HCT116 (cell line): Measurements from ENCODE around the gene CHCT1. TPM values are rescaled to one million over a fixed set of nuclear protein-coding genes. Genes with fewer than 3 reads are reported as not detected.

ENCODE experiments used
- ATAC-seq: fragments of 200-7000 bp; cut with Tn5 transposase; 2 replicates; pipeline ENCODE4 v1.9.1; 2020; ENCODE audit warnings: mild to moderate bottlenecking, moderate library complexity
- BruUV-seq: library from RNA; stranded (reverse); fragments of 400-500 nt; replicated peaks from 2 replicates; lab custom pipeline; 2021; lab: Mats Ljungman, UMichigan
- CTCF ChIA-PET: fragments of 300-600 bp; sonication (Branson Sonifier 250); formaldehyde crosslinking; loops from one replicate; lab custom pipeline; 2021; ENCODE audit warnings: antibody characterized with exemption; lab: Charles Lee
- POLR2A ChIA-PET: fragments of 300-600, 350-600 bp; sonication (Branson Sonifier 250); formaldehyde crosslinking; loops from one replicate; lab custom pipeline; 2021; ENCODE audit warnings: antibody characterized with exemption; lab: Charles Lee
- RAD21 ChIA-PET, 2 experiments: fragments of 300-600 bp; sonication (Branson Sonifier 250); formaldehyde crosslinking; loops; one replicate each; lab custom pipeline; 2023; ENCODE audit warnings: low total read pairs in 2 of 2; ENCODE audit not compliant: uncharacterized antibody in 2 of 2, unreplicated experiment in 2 of 2, low non-redundant PET in 1 of 2; lab: Charles Lee
- DNase-seq: peaks from one replicate; pipeline ENCODE4 v3.0.0-alpha.2; 2010; ENCODE audit warnings: low read depth, low spot score
- H2AFZ ChIP-seq: fragments of 200-600 bp; shearing (Covaris generic), sonication (generic); 2 replicates; pipeline ENCODE4 v1.6.1; 2017; ENCODE audit warnings: low read depth, mixed run types, mixed read lengths, antibody characterized with exemption, low read length; ENCODE audit not compliant: poor library complexity, severe bottlenecking
- H3K27ac ChIP-seq: 2 replicates; pipeline ENCODE4 v1.5.1; 2012; ENCODE audit warnings: low read depth, low read length
- H3K27me3 ChIP-seq: fragments of 200-600 bp; sonication (generic); 2 replicates; pipeline ENCODE4 v1.6.1; 2016; ENCODE audit warnings: mixed run types, low read length, mixed read lengths; ENCODE audit not compliant: insufficient read depth
- H3K36me3 ChIP-seq, 2 experiments: fragments of 200-500 bp in 1 of 2; fragments of 200-600 bp in 1 of 2; sonication (Bioruptor generic) in 1 of 2; sonication (generic) in 1 of 2; 2 replicates each; pipeline versions ENCODE4 v1.5.1 to v1.6.1; 2014 to 2016; ENCODE audit warnings: low read length in 2 of 2, inconsistent platforms in 1 of 2, mixed read lengths in 1 of 2, mixed run types in 1 of 2; ENCODE audit not compliant: insufficient read depth in 2 of 2, control insufficient read depth in 1 of 2
- H3K4me1 ChIP-seq, 2 experiments: fragments of 200-600 bp in 1 of 2; sonication (generic) in 1 of 2; 2 replicates each; pipeline versions ENCODE4 v1.5.1 to v1.6.1; 2012 to 2017; ENCODE audit warnings: low read length in 2 of 2, inconsistent platforms in 1 of 2, mild to moderate bottlenecking in 1 of 2, mixed read lengths in 1 of 2, mixed run types in 1 of 2, moderate library complexity in 1 of 2; ENCODE audit not compliant: insufficient read depth in 2 of 2, control insufficient read depth in 1 of 2
- H3K4me2 ChIP-seq: fragments of 200-600 bp; sonication (generic); 2 replicates; pipeline ENCODE4 v1.6.1; 2017; ENCODE audit warnings: mixed run types, low read length, mixed read lengths
- H3K4me3 ChIP-seq, 2 experiments: fragments of 200-600 bp in 1 of 2; sonication (generic) in 1 of 2; replicated peaks in 1 of 2; 2 replicates each; pipeline ENCODE4 v1.5.1; 2011 to 2016; ENCODE audit warnings: low read length in 2 of 2, control low read depth in 1 of 2, low read depth in 1 of 2, mild to moderate bottlenecking in 1 of 2, mixed read lengths in 1 of 2, mixed run types in 1 of 2
- H3K79me2 ChIP-seq: fragments of 200-600 bp; sonication (generic); 2 replicates; pipeline ENCODE4 v1.6.1; 2017; ENCODE audit warnings: mild to moderate bottlenecking, mixed run types, low read length, moderate library complexity, mixed read lengths; ENCODE audit not compliant: insufficient read depth
- H3K9ac ChIP-seq: fragments of 200-600 bp; sonication (generic); 2 replicates; pipeline ENCODE4 v1.6.1; 2016; ENCODE audit warnings: low read length, mixed read lengths
- H3K9me2 ChIP-seq: fragments of 200-600 bp; sonication (generic), shearing (Covaris generic); 2 replicates; pipeline ENCODE4 v1.6.1; 2017; ENCODE audit warnings: mixed run types, mild to moderate bottlenecking, moderate library complexity; ENCODE audit not compliant: insufficient read depth
- H3K9me3 ChIP-seq, 2 experiments: fragments of 200-500 bp in 1 of 2; fragments of 200-600 bp in 1 of 2; sonication (Bioruptor generic) in 1 of 2; sonication (generic) in 1 of 2; 2 replicates each; pipeline ENCODE4 v1.6.1; 2014 to 2017; ENCODE audit warnings: low read length in 2 of 2, mixed read lengths in 2 of 2, inconsistent platforms in 1 of 2, low read depth in 1 of 2, mild to moderate bottlenecking in 1 of 2, mixed run types in 1 of 2, moderate library complexity in 1 of 2; ENCODE audit not compliant: control insufficient read depth in 1 of 2, insufficient read depth in 1 of 2
- H4K20me1 ChIP-seq: fragments of 200-600 bp; sonication (generic), shearing (Covaris generic); 2 replicates; pipeline ENCODE4 v1.6.1; 2017; ENCODE audit warnings: mixed run types, mild to moderate bottlenecking, moderate library complexity; ENCODE audit not compliant: insufficient read depth
- CBX3 ChIP-seq: IDR thresholded peaks from 2 replicates; pipeline ENCODE4 v1.6.1; 2012; ENCODE audit warnings: low read depth
- EGR1 ChIP-seq: IDR thresholded peaks from 2 replicates; pipeline ENCODE4 v1.6.1; 2012; ENCODE audit warnings: low read depth
- ELF1 ChIP-seq: IDR thresholded peaks from 2 replicates; pipeline ENCODE4 v1.6.1; 2012; ENCODE audit warnings: low read depth, borderline replicate concordance
- EZH2 ChIP-seq: fragments of 200-600 bp; sonication (generic); IDR thresholded peaks from 2 replicates; pipeline ENCODE4 v1.6.1; 2017; ENCODE audit warnings: antibody characterized with exemption, mixed run types
- JUND ChIP-seq: IDR thresholded peaks from 2 replicates; pipeline ENCODE4 v1.6.1; 2012
- POLR2A ChIP-seq: IDR thresholded peaks from 2 replicates; pipeline ENCODE4 v1.7.0; 2011; ENCODE audit warnings: borderline replicate concordance; ENCODE audit not compliant: insufficient read depth, insufficient read length; ENCODE audit errors: extremely low read depth
- POLR2AphosphoS5 ChIP-seq: IDR thresholded peaks from 2 replicates; pipeline ENCODE4 v1.6.1; 2011; ENCODE audit warnings: mild to moderate bottlenecking, low read depth, low read length, moderate library complexity
- RAD21 ChIP-seq: IDR thresholded peaks from 2 replicates; pipeline ENCODE4 v1.6.1; 2012; ENCODE audit warnings: low read depth, mild to moderate bottlenecking
- SIN3A ChIP-seq: IDR thresholded peaks from 2 replicates; pipeline ENCODE4 v1.6.1; 2012; ENCODE audit warnings: low read depth
- SRF ChIP-seq: IDR thresholded peaks from 2 replicates; pipeline ENCODE4 v1.6.1; 2012; ENCODE audit warnings: low read depth
- TCF7L2 ChIP-seq: IDR thresholded peaks from 2 replicates; pipeline ENCODE4 v1.7.0; 2011; ENCODE audit warnings: borderline replicate concordance, inconsistent platforms; ENCODE audit not compliant: insufficient read depth, insufficient read length; ENCODE audit errors: extremely low read depth
- YY1 ChIP-seq: IDR thresholded peaks from 2 replicates; pipeline ENCODE4 v1.6.1; 2011; ENCODE audit warnings: low read length, low read depth, moderate library complexity, mild to moderate bottlenecking; ENCODE audit not compliant: insufficient replicate concordance; ENCODE audit errors: extremely low read depth
- ZBTB33 ChIP-seq: IDR thresholded peaks from 2 replicates; pipeline ENCODE4 v1.6.1; 2011; ENCODE audit warnings: mild to moderate bottlenecking, low read length, moderate library complexity; ENCODE audit not compliant: insufficient replicate concordance; ENCODE audit errors: extremely low read depth
- ZFX ChIP-seq: fragments of 450-650 bp; IDR thresholded peaks from 2 replicates; pipeline ENCODE4 v1.6.1; 2017
- ZNF274 ChIP-seq: fragments of 200-500 bp; sonication (Bioruptor generic); IDR thresholded peaks from 2 replicates; pipeline ENCODE4 v1.6.1; 2014; ENCODE audit warnings: mild to moderate bottlenecking, low read depth, low read length, inconsistent platforms
- intact Hi-C: fragments of 100-400 bp; cut with micrococcal nuclease; formaldehyde crosslinking; loops from 2 replicates; pipeline ENCODE4 v1.10.0; 2022
- total RNA-seq: library from RNA; stranded (reverse); gene quantifications from one replicate; pipeline ENCODE4 v1.2.1, GENCODE V29; 2021; ENCODE audit not compliant: unreplicated experiment

CHCT1 gene
- total RNA-seq, 1 experiment from 2014 or later, result not detected

- DNase-seq, result no peak
- Histone ChIP-seq H3K9me3 (no peaks in the 10 kb centered on the region), H3K27ac (no peak overlapping the region), H4K20me1 (no peaks in the 10 kb centered on the region), H3K9ac (no peak overlapping the region), H3K27me3 (no peaks in the 10 kb centered on the region), H3K4me2 (no peak overlapping the region), H3K9me2 (no peaks in the 10 kb centered on the region), H3K4me3 (no peak overlapping the region), H3K4me1 (no peaks in the 10 kb centered on the region), H3K79me2 (no peaks in the 10 kb centered on the region), H3K36me3 (no peaks in the 10 kb centered on the region), H2AFZ (no peak overlapping the region)
- intact Hi-C loops, result no loop called here
- RAD21 ChIA-PET, result no interaction called here
- ATAC-seq, result no peak
- POLR2A ChIA-PET, result no interaction called here
- no peak for TF ChIP-seq POLR2A
- TF ChIP-seq ELF1, result no peak
- no peak for TF ChIP-seq RAD21
- TF ChIP-seq ZBTB33, result no peak
- TF ChIP-seq SIN3A, result no peak
- no peak for TF ChIP-seq JUND
- no peak for TF ChIP-seq EZH2
- no peak for TF ChIP-seq YY1
- no peak for TF ChIP-seq EGR1
- no peak for TF ChIP-seq ZFX
- no peak for TF ChIP-seq POLR2AphosphoS5
- TF ChIP-seq SRF, result no peak
- no peak for TF ChIP-seq ZNF274
- no peak for TF ChIP-seq CBX3
- no peak for TF ChIP-seq TCF7L2
- BruUV-seq, result no TSS peak
- CTCF ChIA-PET, result no interaction called here
Observed at GRCh38 chr17:60423865-60424264, 1.6 kb downstream of the CHCT1 start.
